GM12892 (cell line): ENCODE measurements around the gene RHBDL1.

ENCODE experiments used
- POLR2A ChIP-seq: IDR thresholded peaks from 2 replicates; pipeline ENCODE4 v1.6.1; 2011; ENCODE audit warnings: low read depth, low read length, control low read depth
- POLR2AphosphoS5 ChIP-seq: IDR thresholded peaks from 2 replicates; pipeline ENCODE4 v1.6.1; 2011; ENCODE audit warnings: low read depth, low read length, control low read depth
- TAF1 ChIP-seq: IDR thresholded peaks from 2 replicates; pipeline ENCODE4 v1.6.1; 2011; ENCODE audit warnings: low read depth, mild to moderate bottlenecking, control low read depth, low read length, borderline replicate concordance

DNA sequence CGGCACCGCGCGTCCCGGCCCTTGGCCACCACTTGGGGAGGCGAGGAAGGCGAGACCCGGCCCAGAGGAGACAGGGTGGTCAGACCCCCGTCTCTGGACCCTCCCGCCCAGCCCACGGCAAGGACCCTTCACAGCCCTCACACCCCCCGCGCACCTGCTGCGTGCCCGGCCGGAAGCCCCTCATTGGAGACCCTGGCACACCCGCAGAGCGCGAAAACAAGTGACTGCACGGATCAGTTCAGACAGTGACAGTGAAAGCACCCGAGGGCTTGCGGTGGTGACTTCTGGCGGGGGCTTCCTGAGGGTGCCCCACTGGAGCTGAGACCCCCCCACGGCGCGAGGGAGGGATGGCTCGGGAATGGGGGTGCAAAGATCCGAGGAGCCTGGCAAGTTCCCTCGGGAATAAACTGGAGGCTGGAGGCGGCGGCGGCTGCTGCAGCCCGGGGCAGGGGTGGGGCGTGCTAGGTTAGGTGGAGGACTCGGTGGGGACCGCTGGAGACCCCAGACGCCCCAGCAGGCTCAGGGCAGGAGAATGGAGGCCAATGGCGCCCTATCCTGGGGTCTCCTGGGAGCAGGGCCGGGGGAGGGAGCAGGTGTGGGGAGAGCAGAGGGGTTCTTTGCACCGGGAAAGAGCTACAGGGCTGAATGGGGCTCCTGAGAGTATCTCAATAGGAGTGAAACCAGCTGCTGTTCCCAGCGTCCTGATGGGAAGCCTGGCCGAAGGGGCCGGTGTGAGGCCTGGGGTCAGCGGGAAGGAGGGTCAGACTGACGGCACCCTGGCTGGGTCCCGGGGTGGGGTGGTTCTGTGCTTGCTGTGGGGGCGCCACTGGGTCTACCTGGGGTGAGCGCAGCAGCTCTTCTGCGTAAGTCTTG, 31.0 kb downstream of the RHBDL1 start:
- TF ChIP-seq TAF1 (no peak), POLR2A (no peak), POLR2AphosphoS5 (no peak)
